ENCODE results near the gene CLDN3.
A peak's percentile ranks its signal among the peaks of the same experiment; 100 is the strongest.

CLDN3 gene

DNA sequence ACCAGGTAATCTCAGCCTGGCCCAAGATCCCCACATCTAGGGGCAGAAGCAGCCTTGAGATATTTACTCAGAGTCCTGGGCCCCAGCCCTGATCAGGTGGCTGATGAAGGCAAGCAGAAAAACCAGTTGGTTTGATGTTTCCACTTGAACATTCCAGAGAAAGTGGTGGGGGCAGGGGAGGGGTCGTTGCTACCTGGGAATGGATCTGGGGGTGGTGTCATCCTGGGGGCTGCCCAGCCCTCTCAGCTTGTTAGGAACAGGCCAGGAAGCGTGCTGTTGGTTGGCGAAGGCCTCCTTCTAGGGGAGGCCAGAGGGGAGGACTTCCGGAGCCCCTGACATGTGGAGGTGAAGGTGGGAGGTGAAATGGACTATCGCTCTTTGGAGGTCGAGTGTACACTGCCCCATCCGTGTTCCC lies 27.7 kb downstream of the CLDN3 start:
- POLR2A ChIA-PET, result no interaction called here
- CTCF ChIA-PET, result interaction anchor here (0.7 to 1.5 kb wide), 2 partner anchors 16 to 128 kb away, joined by 3 to 4 read pairs; no protein-coding TSS in a partner anchor
- no peak for TF ChIP-seq CTCF (IDR thresholded peaks at IDR 0.05; ENCODE audit: control extremely low read depth, extremely low read depth, low read depth, missing control alignments)

DNA sequence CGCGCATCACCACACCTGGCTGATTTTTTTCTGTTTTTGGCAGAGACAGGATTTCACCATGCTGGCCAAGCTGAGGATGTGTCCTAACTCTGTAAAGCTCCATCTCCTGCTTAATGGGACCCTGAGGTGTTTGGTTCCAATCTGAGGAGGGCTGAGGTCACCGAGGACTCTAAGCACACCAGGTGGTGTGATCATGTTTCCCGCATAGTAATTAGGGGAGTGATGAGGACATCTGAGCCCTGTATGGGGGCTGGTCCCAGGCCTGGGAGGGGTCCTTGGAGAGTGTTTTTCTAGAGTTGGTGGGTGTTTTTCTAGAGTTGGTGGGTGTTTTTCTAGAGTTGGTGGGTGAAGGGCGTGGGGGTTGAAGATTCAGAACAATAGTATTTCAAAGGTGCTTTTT lies 28.5 kb downstream of the CLDN3 start:
- no peak for TF ChIP-seq CTCF (IDR thresholded peaks at IDR 0.05; ENCODE audit: control extremely low read depth, extremely low read depth, low read depth, missing control alignments)
- peak; percentile 26 for DNase-seq (ENCODE audit: extremely low spot score)
- POLR2A ChIA-PET, result no interaction called here
- CTCF ChIA-PET, result interaction anchor here (0.7 to 2.2 kb wide), 2 partner anchors 16 to 135 kb away, joined by 3 to 7 read pairs; no protein-coding TSS in a partner anchor

More for the DNA sequence above, 27.7 kb downstream of the CLDN3 start:
- DNase-seq (ENCODE audit: extremely low spot score), result peak; percentile 13

GRCh38 chr7:73740771-73741170 lies 29.3 kb downstream of the CLDN3 start:
- TF ChIP-seq CTCF (IDR thresholded peaks at IDR 0.05; ENCODE audit: control extremely low read depth, extremely low read depth, low read depth, missing control alignments), result no peak
- no peak for DNase-seq (ENCODE audit: extremely low spot score)
- POLR2A ChIA-PET, result interaction anchor here (0.6 kb wide), 1 partner anchor 119 kb away, joined by 3 read pairs; no protein-coding TSS in a partner anchor
- CTCF ChIA-PET, result interaction anchor here (2.2 kb wide), 1 partner anchor 134 kb away, joined by 7 read pairs; no protein-coding TSS in a partner anchor

GRCh38 chr7:73740212-73740611 lies 29.9 kb downstream of the CLDN3 start:
- TF ChIP-seq CTCF (IDR thresholded peaks at IDR 0.05; ENCODE audit: control extremely low read depth, extremely low read depth, low read depth, missing control alignments), result no peak
- CTCF ChIA-PET, result interaction anchor here (2.2 kb wide), 1 partner anchor 134 kb away, joined by 7 read pairs; no protein-coding TSS in a partner anchor
- POLR2A ChIA-PET, result no interaction called here
- DNase-seq (ENCODE audit: extremely low spot score), result no peak

DNA sequence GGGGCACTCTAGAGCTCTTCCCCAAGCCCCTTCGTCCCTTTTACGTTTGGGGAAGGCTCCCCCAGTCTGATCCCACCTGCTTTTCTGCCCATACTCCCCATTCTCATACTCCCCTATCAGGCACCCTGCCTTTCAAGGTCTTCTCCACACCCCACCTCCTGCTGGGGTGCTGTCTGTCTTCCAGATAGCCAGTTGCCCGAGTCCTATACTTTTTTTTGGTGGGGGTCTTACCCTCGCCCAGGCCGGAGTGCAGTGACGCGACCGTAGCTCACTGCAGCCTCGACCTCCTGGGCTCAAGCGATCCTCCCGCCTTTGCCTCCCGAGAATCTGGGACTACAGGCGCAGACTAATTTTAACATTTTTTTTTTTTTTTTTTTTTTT lies 30.7 kb downstream of the CLDN3 start:
- no peak for TF ChIP-seq CTCF (IDR thresholded peaks at IDR 0.05; ENCODE audit: control extremely low read depth, extremely low read depth, low read depth, missing control alignments)
- POLR2A ChIA-PET, result no interaction called here
- no peak for DNase-seq (ENCODE audit: extremely low spot score)
- CTCF ChIA-PET, result interaction anchor here (1.2 to 11.8 kb wide), 7 partner anchors 10 to 133 kb away, joined by 3 to 170 read pairs (median 5); no protein-coding TSS in a partner anchor

- ChIA-PET CTCF (interaction anchor here (0.7 to 11.8 kb wide), 8 partner anchors 10 to 223 kb away, joined by 3 to 170 read pairs (median 4); no protein-coding TSS in a partner anchor), POLR2A (interaction anchor here (1.0 kb wide), 1 partner anchor 13 kb away, joined by 5 read pairs; no protein-coding TSS in a partner anchor)
- peak; percentile 100 for DNase-seq (ENCODE audit: extremely low spot score)
- no peak for TF ChIP-seq CTCF (IDR thresholded peaks at IDR 0.05; ENCODE audit: control extremely low read depth, extremely low read depth, low read depth, missing control alignments)
Measured at GRCh38 chr7:73738612-73739386, 31.3 kb downstream of the CLDN3 start, which contains the start of gene ABHD11. ABHD11 (minus strand) TSS chr7:73738802; CDS start chr7:73738770, 32 bp downstream.
